Mucosa of rectum (tissue), 2 donors: ENCODE data around the gene KCTD16.

Experiments
- H3K27ac ChIP-seq, 2 donors: one replicate each; pipeline ENCODE4 v1.7.0; 2013; ENCODE audit warnings: inconsistent platforms in 2 of 2, low read depth in 2 of 2, low read length in 2 of 2
- H3K27me3 ChIP-seq, 2 donors: one replicate each; pipeline ENCODE4 v1.7.0; 2013; ENCODE audit warnings: low read length in 2 of 2; ENCODE audit not compliant: control insufficient read depth in 2 of 2, insufficient read depth in 2 of 2
- H3K36me3 ChIP-seq, 2 donors: one replicate each; pipeline ENCODE4 v1.7.0; 2013; ENCODE audit warnings: low read length in 2 of 2; ENCODE audit not compliant: control insufficient read depth in 2 of 2, insufficient read depth in 2 of 2
- H3K4me1 ChIP-seq, 2 donors: one replicate each; pipeline ENCODE4 v1.7.0; 2013; ENCODE audit warnings: low read length in 2 of 2, mild to moderate bottlenecking in 1 of 2; ENCODE audit not compliant: control insufficient read depth in 2 of 2, insufficient read depth in 2 of 2
- H3K4me3 ChIP-seq, 2 donors: one replicate each; pipeline ENCODE4 v1.7.0; 2013; ENCODE audit warnings: low read length in 2 of 2
- H3K9ac ChIP-seq, 2 donors: one replicate each; pipeline ENCODE4 v1.7.0; 2013; ENCODE audit warnings: low read length in 2 of 2, low read depth in 1 of 2, mild to moderate bottlenecking in 1 of 2
- H3K9me3 ChIP-seq, 2 donors: one replicate each; pipeline ENCODE4 v1.7.0; 2013; ENCODE audit warnings: low read length in 2 of 2; ENCODE audit not compliant: control insufficient read depth in 2 of 2
- donor health status: healthy.
- donor health status: Normal muscosa, but diverticular disease.

Gene KCTD16

GRCh38 chr5:144134194-144134826, 36.4 kb upstream of the KCTD16 start:
- no peak overlapping the region for H3K4me3 ChIP-seq
- H3K36me3 ChIP-seq = no peaks in the 10 kb centered on the region
- no peaks in the 10 kb centered on the region for H3K27me3 ChIP-seq
- H3K4me1 ChIP-seq = no peaks in the 10 kb centered on the region
- H3K27ac ChIP-seq = no peak overlapping the region
- no peaks in the 10 kb centered on the region for H3K9me3 ChIP-seq
- H3K9ac ChIP-seq = no peak overlapping the region

GRCh38 chr5:144135113-144135762, 35.4 kb upstream of the KCTD16 start:
- no peak overlapping the region for H3K9ac ChIP-seq
- H3K4me3 ChIP-seq = no peak overlapping the region

GRCh38 chr5:144139586-144139985, 31.1 kb upstream of the KCTD16 start:
- Histone ChIP-seq H3K36me3 (no peaks in the 10 kb centered on the region), H3K4me3 (no peak overlapping the region), H3K27me3 (peaks cover 0 to 3% of the 10 kb centered on the region in 2 donors), H3K9ac (no peak overlapping the region), H3K9me3 (no peaks in the 10 kb centered on the region), H3K4me1 (no peaks in the 10 kb centered on the region), H3K27ac (no peak overlapping the region)

More at GRCh38 chr5:144135113-144135762, 35.4 kb upstream of the KCTD16 start:
- Histone ChIP-seq H3K36me3 (no peaks in the 10 kb centered on the region), H3K27ac (no peak overlapping the region), H3K4me1 (no peaks in the 10 kb centered on the region), H3K9me3 (no peaks in the 10 kb centered on the region), H3K27me3 (peaks cover 0 to 3% of the 10 kb centered on the region in 2 donors)

GRCh38 chr5:144141585-144141984, 29.1 kb upstream of the KCTD16 start:
- Histone ChIP-seq H3K4me3 (no peak overlapping the region), H3K36me3 (no peaks in the 10 kb centered on the region), H3K27me3 (peaks cover 0 to 3% of the 10 kb centered on the region in 2 donors), H3K27ac (no peak overlapping the region), H3K9ac (no peak overlapping the region), H3K9me3 (no peaks in the 10 kb centered on the region), H3K4me1 (no peaks in the 10 kb centered on the region)

GRCh38 chr5:144142139-144142823, 28.4 kb upstream of the KCTD16 start:
- H3K9me3 ChIP-seq = no peaks in the 10 kb centered on the region
- no peaks in the 10 kb centered on the region for H3K4me1 ChIP-seq
- H3K9ac ChIP-seq = no peak overlapping the region
- no peaks in the 10 kb centered on the region for H3K36me3 ChIP-seq
- no peak overlapping the region for H3K4me3 ChIP-seq
- H3K27ac ChIP-seq = no peak overlapping the region
- peaks cover 0 to 3% of the 10 kb centered on the region in 2 donors for H3K27me3 ChIP-seq

GRCh38 chr5:144142824-144143162, 27.9 kb upstream of the KCTD16 start:
- H3K9ac ChIP-seq = no peak overlapping the region
- no peaks in the 10 kb centered on the region for H3K4me1 ChIP-seq
- no peaks in the 10 kb centered on the region for H3K9me3 ChIP-seq
- H3K4me3 ChIP-seq = no peak overlapping the region
- H3K36me3 ChIP-seq = no peaks in the 10 kb centered on the region
- H3K27me3 ChIP-seq = peaks cover 0 to 3% of the 10 kb centered on the region in 2 donors
- H3K27ac ChIP-seq = no peak overlapping the region

GRCh38 chr5:144143625-144144024, 27.0 kb upstream of the KCTD16 start:
- no peaks in the 10 kb centered on the region for H3K9me3 ChIP-seq
- H3K4me1 ChIP-seq = no peaks in the 10 kb centered on the region
- no peak overlapping the region for H3K4me3 ChIP-seq
- no peak overlapping the region for H3K9ac ChIP-seq
- H3K27ac ChIP-seq = no peak overlapping the region
- H3K36me3 ChIP-seq = no peaks in the 10 kb centered on the region
- peaks cover 0 to 3% of the 10 kb centered on the region in 2 donors for H3K27me3 ChIP-seq

GRCh38 chr5:144144956-144145751, 25.5 kb upstream of the KCTD16 start:
- Histone ChIP-seq H3K9ac (no peak overlapping the region), H3K36me3 (no peaks in the 10 kb centered on the region), H3K27me3 (no peaks in the 10 kb centered on the region), H3K27ac (no peak overlapping the region), H3K4me3 (no peak overlapping the region), H3K4me1 (no peaks in the 10 kb centered on the region), H3K9me3 (no peaks in the 10 kb centered on the region)

- Histone ChIP-seq H3K27ac (no peak overlapping the region), H3K9me3 (no peaks in the 10 kb centered on the region), H3K4me3 (no peak overlapping the region), H3K36me3 (no peaks in the 10 kb centered on the region), H3K9ac (no peak overlapping the region), H3K27me3 (no peaks in the 10 kb centered on the region), H3K4me1 (no peaks in the 10 kb centered on the region)
These were observed 19.6 kb upstream of the KCTD16 start for GRCh38 chr5:144151026-144151425.

- H3K4me3 ChIP-seq = no peak overlapping the region
- peaks cover 9 to 17% of the 10 kb centered on the region in 2 donors for H3K36me3 ChIP-seq
- H3K27ac ChIP-seq = peak overlapping the region in 1 of 2 donors; percentile 54
- no peaks in the 10 kb centered on the region for H3K27me3 ChIP-seq
- no peaks in the 10 kb centered on the region for H3K9me3 ChIP-seq
- H3K4me1 ChIP-seq = no peaks in the 10 kb centered on the region
- no peak overlapping the region for H3K9ac ChIP-seq
These were observed 13.9 kb upstream of the KCTD16 start for GRCh38 chr5:144156767-144157171.
